ENCODE data around the gene SLC25A42.
"Not testable (repeated sequence)": the region's sequence is repeated elsewhere in the genome, so short reads cannot be mapped to it uniquely, and the experiment has no call there.

Gene SLC25A42

DNA sequence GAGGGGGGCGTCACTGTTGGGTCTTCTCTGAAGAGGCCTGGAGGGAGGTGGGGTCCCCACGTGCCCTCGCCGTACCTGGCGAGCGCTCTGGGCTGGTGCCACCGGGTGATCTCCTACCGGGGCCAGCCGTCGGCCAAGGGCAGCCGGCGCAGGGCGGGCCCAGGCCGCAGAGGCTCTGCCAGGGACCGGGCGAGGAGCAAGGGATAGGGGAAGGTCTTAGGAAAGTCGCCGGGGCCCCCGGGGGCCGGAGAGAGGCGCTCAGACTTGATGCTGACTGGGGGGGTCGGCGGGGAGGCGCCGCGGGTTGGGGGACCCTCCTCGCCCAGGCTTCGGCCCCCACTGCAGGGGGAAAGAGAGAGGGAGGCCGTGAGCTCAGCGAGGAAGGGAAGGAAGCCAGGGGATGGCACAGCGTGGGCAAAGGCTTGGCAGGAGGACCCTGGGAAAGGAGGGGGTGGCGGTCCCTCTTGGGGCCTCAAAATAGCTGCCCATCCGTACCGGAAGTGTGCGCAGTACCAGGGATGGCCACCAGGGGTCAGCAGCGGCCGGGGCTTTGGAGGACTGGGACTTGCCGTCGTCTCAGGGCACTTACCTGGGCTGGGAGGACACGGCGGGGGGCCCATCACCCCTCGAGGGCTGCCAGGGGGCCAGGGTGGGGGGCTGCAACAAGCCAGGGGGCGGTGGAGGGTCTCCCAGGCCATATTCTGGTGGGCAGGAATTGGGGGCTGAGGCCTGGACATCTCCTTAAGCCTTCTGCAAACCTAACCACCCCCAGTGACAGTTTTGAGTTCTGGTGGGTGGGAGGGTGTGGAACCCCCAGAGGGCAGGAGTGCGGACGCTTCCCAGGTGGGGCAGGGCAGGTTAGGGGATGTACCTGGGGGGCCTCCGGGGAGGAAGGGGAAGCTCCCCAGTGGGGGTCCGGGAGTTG is 82.2 kb downstream of the SLC25A42 start:
- TF ChIP-seq POLR2A (IDR thresholded peaks at IDR 0.05; ENCODE audit: extremely low read depth, insufficient read length) = no peak
- TF ChIP-seq MYC (IDR thresholded peaks at IDR 0.05; ENCODE audit: low read depth, low read length) = peak; percentile 15; the same call in 1 of the 2 replicates
- TF ChIP-seq, protein P1, sequence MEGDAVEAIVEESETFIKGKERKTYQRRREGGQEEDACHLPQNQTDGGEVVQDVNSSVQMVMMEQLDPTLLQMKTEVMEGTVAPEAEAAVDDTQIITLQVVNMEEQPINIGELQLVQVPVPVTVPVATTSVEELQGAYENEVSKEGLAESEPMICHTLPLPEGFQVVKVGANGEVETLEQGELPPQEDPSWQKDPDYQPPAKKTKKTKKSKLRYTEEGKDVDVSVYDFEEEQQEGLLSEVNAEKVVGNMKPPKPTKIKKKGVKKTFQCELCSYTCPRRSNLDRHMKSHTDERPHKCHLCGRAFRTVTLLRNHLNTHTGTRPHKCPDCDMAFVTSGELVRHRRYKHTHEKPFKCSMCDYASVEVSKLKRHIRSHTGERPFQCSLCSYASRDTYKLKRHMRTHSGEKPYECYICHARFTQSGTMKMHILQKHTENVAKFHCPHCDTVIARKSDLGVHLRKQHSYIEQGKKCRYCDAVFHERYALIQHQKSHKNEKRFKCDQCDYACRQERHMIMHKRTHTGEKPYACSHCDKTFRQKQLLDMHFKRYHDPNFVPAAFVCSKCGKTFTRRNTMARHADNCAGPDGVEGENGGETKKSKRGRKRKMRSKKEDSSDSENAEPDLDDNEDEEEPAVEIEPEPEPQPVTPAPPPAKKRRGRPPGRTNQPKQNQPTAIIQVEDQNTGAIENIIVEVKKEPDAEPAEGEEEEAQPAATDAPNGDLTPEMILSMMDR (IDR thresholded peaks at IDR 0.05; ENCODE audit: low read depth, low read length) = peak; percentile 86
- TF ChIP-seq, protein P2, sequence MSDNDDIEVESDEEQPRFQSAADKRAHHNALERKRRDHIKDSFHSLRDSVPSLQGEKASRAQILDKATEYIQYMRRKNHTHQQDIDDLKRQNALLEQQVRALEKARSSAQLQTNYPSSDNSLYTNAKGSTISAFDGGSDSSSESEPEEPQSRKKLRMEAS (IDR thresholded peaks at IDR 0.05; ENCODE audit: low read depth, low read length) = no peak
- DNase-seq (ENCODE audit: low read depth) = peak; percentile 72
- no peak overlapping the region for H3K4me3 ChIP-seq (ENCODE audit: low read depth, low read length)

DNA sequence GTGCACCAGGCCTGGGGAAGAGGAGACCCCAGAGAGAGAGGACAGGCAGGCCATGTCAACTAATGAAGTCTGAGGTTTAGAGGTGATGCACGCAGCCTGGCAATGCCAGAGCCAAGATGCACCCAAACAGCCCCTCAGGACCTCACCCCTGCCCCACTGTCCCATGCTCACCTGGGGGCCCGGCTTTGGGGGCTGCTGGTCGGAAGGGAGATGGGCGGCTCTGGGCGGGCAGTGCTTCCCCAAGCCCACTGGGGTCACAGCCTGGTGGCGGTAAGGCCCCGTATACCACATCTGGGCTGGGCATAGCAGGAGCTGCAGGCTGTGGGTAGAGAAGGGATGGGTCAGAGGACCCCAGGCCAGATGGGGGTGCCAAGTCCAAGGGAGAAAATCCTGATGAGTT is 83.1 kb downstream of the SLC25A42 start:
- TF ChIP-seq POLR2A (IDR thresholded peaks at IDR 0.05; ENCODE audit: extremely low read depth, insufficient read length) (no peak), MYC (IDR thresholded peaks at IDR 0.05; ENCODE audit: low read depth, low read length) (no peak)
- TF ChIP-seq, protein P1 (IDR thresholded peaks at IDR 0.05; ENCODE audit: low read depth, low read length) = no peak
- TF ChIP-seq, protein P2 (IDR thresholded peaks at IDR 0.05; ENCODE audit: low read depth, low read length) = no peak
- no peak for DNase-seq (ENCODE audit: low read depth)

DNA sequence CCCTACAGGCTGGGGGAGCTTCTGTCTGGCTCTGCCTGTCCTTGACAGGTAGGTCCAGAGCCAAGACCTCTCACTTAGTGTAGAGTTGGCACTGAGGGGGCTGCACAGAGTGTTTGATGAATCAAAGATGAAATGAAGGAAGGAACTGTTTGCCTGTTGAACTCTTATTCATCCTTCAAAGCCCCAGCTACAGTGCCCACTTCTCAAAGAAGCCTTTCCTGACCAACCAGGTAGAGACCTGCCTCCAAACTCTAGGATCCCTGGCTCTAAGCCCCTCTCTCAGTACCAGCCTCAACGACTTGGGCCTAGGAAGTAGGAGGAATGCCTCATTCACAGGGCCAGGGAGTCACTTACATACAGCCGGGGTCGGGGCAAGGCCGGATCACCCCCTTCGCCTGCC is 83.5 kb downstream of the SLC25A42 start:
- DNase-seq (ENCODE audit: low read depth) = no peak
- TF ChIP-seq POLR2A (IDR thresholded peaks at IDR 0.05; ENCODE audit: extremely low read depth, insufficient read length) (no peak), MYC (IDR thresholded peaks at IDR 0.05; ENCODE audit: low read depth, low read length) (no peak)
- TF ChIP-seq, protein P1 (IDR thresholded peaks at IDR 0.05; ENCODE audit: low read depth, low read length) = no peak
- TF ChIP-seq, protein P2 (IDR thresholded peaks at IDR 0.05; ENCODE audit: low read depth, low read length) = no peak
- H3K4me3 ChIP-seq (ENCODE audit: low read depth, low read length) = no peak overlapping the region

More for the DNA sequence above, 83.1 kb downstream of the SLC25A42 start:
- H3K4me3 ChIP-seq (ENCODE audit: low read depth, low read length) = no peak overlapping the region

DNA sequence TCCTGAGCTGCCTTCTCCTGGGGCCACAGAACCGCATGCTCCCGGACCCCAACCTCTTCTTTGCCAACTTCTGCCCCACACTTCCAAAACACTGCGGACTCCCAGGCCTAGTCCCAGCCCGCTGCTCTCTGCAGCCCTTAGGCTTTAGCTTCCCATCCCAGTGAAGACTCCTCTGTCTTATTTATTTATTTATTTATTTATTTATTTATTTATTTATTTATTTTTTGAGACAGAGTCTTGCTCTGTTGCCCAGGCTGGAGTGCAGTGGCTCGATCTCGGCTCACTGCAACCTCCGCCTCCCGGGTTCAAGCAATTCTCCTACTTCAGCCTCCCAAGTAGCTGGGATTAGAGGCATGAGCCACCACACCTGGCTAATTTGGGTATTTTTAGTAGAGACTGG is 84.7 kb downstream of the SLC25A42 start:
- not testable (repeated sequence) for DNase-seq (ENCODE audit: low read depth); H3K4me3 ChIP-seq (ENCODE audit: low read depth, low read length)

DNA sequence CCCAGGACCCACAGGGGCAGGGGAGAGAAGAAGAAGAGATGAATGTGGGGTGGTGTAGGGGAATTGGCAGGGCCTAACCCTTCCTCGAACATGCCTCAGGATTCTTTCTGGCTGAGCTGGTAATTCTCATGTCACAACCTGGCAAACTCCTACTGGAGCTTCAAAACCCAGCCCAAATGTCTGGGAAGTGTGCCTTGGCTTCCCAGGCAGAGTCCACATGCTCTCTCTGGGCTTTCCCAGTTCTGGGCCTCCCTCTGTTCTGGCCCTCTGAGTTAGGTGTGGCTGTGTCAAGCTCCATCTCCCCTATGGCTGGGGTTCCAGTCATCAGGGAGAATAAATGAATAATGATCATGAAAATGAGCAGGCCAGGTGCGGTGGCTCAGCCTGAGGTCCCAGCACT is 85.6 kb downstream of the SLC25A42 start:
- TF ChIP-seq POLR2A (IDR thresholded peaks at IDR 0.05; ENCODE audit: extremely low read depth, insufficient read length) = no peak
- TF ChIP-seq, protein P2 (IDR thresholded peaks at IDR 0.05; ENCODE audit: low read depth, low read length) = no peak
- TF ChIP-seq, protein P1 (IDR thresholded peaks at IDR 0.05; ENCODE audit: low read depth, low read length) = no peak
- no peak for TF ChIP-seq MYC (IDR thresholded peaks at IDR 0.05; ENCODE audit: low read depth, low read length)
- H3K4me3 ChIP-seq (ENCODE audit: low read depth, low read length) = no peak overlapping the region
- DNase-seq (ENCODE audit: low read depth) = no peak

DNA sequence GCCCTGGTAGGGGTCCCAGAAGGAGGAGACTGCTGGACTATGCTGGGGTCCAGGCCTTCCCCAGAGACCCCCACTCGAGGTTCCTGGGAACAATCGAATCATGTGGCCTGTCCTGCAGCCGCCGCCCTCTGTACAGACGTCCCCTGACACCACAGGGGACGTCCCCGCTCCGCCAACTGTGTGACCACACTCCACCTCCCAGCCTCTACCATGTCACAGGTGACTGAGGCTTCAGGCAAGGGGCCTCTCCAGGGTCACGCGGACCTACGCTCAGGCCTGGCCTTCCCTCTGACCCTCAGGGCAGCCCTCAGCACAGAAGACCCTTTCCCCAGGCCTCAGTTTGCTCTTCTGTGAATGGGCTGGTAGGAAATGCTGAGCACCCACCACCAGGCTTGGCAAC is 87.6 kb downstream of the SLC25A42 start:
- H3K4me3 ChIP-seq (ENCODE audit: low read depth, low read length) = no peak overlapping the region
- DNase-seq (ENCODE audit: low read depth) = no peak
- TF ChIP-seq POLR2A (IDR thresholded peaks at IDR 0.05; ENCODE audit: extremely low read depth, insufficient read length) = no peak
- no peak for TF ChIP-seq MYC (IDR thresholded peaks at IDR 0.05; ENCODE audit: low read depth, low read length)
- TF ChIP-seq, protein P1 (IDR thresholded peaks at IDR 0.05; ENCODE audit: low read depth, low read length) = no peak
- TF ChIP-seq, protein P2 (IDR thresholded peaks at IDR 0.05; ENCODE audit: low read depth, low read length) = no peak

Measured in NB4 (cell line).